Stimulated activated CD8-positive, alpha-beta memory T cell treated with anti-CD3 and anti-CD28 coated beads, Interleukin-15, amount 100 ng/mL, for 24 hours (primary cell): Measurements from ENCODE around the gene SNHG17.
"Not testable (repeated sequence)": the region's sequence is repeated elsewhere in the genome, so short reads cannot be mapped to it uniquely, and the experiment has no call there.

Experiments used
- DNase-seq: peaks from one replicate; pipeline ENCODE4 v3.0.0-alpha.2; 2020; ENCODE audit warnings: low read depth

SNHG17 gene

DNA sequence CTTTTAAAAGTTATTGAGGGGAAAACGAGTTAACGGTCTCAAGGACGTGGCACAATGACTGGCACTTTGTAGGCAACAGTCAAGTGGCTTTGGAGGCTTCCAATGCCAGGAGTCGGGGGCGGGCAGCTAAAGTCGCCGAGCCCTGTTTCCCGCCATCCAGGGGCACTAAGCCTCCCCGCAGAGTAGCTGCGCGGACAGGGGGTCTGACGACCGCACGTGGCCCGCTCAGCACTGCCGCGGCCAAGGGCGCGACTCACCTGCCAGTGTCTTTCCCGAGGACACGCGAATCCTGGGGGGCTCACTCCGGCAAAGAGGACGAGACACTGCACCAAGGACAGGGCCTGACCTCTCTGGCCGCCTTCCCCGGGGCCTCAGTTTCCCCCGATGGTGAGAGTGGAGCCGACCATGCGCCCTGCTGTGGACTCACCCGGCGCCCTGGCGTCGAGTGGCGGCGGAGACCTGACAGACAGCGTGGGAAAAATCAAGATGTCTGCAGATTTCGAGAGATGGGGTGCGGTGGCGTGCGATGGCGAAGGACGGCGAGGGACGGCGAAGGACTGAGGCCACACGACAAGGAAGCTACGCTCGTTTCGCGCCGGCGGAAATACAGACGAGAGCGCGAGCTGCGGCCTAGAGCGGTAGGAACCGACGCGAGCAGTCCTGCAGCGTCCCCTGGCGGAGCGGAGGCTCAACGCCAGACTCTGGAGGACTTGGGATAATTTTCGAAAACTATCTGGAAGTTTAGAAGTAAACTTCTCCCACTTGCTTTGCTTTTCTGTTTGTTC is at the start of gene SNHG17:
Gene SNHG17, minus strand, starts transcription at position 559 of the 785 bp plus-strand sequence.
- peak; percentile 88 for DNase-seq

DNA sequence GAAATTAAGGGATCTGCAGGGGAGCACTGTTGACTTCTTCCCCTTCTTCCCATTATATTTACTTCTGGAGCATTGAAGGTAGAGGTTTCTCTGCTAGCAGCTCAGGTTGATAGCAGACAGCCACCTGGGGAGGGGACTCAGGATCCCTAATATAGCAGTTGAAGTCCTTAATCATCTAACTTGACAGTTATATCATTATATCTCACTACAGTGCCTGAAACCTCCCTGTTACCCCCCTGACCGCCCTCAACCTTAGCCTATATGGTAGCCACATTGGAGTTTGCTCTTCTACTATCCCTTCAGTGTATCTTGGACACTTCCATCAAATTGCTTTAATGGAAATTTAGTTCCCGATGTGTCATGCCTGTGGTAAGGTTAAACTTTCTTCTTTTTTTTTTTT is 44.5 kb upstream of the SNHG17 start:
- no peak for DNase-seq

DNA sequence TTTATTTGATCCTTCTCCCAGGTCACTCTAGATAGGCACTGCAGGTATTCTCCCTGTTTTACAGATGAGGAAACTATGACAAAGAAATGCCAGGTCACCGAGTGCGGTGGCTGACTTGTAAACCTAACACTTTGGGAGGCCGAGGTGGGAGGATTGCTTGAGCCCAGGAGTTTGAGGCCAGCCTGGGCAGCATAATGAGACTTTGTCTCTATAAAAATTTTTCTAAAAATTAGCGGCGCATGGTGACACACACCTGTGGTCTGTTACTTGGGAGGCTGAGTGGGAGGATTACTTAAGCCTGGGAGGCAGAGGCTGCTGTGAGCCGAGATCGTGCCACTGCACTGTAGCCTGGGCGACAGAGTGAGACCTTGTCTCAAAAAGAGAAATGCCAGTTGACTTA is 42.6 kb upstream of the SNHG17 start:
- DNase-seq, result no peak

DNA sequence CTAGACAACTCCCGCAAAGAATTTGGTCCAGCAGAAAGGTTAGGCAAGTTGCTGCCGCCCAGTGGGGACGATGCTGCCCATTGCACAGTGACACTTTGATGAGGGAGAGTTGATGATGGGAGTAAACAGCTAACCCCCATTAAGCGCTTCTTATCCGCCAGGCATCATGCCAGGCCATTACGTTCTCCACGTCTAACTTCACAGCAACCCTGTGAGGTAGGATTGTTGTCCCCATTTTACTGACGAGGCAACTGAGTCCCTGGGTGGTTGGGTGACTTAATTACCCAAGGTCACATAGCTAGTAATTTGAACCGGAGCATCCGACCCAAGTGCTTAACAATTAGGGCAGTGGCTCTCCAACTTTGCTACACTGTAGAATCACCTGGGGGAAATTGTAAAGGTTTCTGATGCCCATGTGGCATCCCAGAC is 38.3 kb upstream of the SNHG17 start:
- DNase-seq, result no peak

DNA sequence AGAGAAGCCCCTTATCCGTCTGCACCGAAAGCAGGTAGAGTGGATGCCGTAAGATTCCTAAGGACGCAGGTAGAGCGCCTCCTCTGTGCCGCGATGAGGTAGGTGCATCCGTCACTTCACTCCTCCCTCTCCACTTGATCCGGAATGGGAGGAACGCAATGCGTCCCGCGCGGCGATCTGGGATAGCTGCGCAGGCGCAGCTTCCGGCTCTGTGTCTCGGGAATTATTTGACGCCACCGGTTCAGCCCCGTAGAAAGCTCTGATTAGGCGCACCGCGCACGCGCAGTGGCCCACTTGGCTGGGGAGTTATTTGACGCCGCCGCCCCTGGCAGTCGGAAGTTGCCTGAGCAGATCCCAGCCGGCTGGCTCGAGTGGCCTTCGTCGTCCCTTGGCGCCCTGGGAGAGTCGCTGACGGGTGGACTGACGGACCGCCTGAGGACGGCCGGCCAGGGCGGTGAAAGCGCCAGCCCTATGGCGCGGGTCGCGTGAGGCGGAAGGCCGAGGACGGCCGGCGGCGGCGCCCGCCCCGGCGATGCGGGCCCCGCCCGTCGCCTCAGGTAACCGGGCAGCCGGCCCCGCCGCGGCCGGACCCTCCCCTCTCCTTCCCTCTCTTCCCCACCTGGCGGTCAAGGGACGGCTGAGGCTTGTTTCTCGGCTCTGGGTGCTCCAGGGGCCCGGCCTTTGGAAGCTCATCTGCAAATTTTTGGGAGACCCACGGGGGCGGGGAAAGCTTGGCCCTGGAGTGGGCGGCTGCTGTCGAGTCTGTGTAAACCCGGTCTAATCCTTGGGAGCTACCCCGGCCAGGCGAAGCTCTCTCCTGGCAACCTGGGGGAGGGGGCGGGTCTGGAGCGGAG is 37.6 kb upstream of the SNHG17 start, which contains the start of gene RALGAPB:
Gene RALGAPB, plus strand, starts transcription at position 331 of the 854 bp plus-strand sequence. CDS start 15,590 bp downstream, outside the sequence.
- DNase-seq, result peak; percentile 97

DNA sequence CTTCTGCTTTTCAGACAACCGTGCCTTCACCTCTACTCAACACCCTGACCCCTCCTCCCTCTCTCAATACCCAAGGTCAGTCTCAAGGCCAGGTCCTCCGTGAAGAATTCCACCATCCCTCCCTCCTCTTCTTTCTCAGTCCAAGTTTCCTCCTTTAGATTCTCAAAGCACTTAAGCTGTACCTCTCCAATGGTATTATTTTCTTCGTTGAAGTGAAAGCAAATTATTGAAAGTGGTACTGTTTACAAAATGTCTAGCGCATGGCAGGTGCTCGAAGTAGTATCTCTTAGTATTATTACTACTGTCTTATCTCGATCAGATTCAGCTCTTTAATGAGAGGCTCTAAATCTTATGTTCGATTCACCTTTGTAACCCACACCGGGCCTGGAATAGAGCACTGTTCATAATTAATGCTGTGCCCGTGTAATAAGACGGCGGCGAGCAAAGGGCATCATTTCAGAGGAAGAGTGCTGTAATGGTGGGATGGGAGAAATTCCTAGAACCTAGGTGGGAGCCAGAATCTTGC is 36.9 kb upstream of the SNHG17 start:
- no peak for DNase-seq

DNA sequence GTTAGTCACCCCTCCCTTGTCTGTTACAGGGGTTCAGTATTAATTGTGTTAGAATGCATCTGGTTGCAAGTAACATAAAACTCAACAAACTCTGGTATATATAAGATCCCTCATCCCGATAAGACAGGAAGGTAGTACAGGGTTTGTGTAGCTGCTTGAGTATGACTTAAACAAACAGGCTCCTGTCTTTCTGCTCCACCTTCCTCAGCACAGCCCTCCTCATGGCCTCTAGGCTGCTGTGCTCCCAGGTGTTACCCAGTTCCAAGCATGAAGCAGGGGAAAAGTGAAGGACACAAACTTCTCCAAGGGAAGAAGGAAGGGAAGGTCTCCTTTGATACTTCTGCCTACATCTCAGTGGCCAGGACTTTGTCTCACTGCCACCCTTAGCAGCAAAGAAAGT is 36.1 kb upstream of the SNHG17 start:
- no peak for DNase-seq

DNA sequence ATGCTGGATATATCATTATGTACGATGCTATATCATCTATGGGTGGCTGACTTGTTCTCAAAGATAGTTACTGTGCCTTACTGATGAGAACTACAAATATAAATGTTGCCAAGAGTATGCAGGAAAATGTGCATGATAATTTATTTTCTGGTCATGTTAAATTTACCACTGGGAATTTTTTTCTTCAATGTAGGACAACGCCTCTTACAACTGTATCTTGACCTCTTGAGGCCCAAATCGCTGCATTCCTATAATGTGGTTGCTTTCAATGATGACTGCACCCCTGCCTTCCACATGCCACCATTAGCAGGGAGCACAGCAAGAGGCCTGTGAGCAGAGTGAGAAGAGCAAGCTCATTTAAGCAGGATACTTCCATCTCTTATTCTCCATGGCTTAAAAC is 31.9 kb upstream of the SNHG17 start:
- no peak for DNase-seq

DNA sequence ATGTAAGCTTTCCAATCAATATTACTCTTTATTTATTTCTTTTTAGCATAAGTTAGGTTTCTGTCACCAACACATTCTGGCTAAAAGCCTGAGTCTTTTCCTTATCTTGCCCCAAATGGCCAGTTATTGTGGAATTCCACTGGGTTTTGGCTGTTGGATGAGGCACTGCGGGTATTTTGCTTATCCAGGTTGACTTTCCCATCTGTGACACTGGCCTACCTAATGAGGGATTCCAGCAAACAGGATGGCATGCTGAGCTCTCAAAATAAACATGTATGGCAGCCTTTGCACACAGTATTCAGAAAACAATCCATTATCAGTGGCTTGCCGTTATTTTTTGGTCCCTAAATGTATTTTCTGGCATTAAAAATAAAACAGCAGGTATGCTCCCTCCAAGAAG is 31.0 kb upstream of the SNHG17 start:
- DNase-seq, result no peak

DNA sequence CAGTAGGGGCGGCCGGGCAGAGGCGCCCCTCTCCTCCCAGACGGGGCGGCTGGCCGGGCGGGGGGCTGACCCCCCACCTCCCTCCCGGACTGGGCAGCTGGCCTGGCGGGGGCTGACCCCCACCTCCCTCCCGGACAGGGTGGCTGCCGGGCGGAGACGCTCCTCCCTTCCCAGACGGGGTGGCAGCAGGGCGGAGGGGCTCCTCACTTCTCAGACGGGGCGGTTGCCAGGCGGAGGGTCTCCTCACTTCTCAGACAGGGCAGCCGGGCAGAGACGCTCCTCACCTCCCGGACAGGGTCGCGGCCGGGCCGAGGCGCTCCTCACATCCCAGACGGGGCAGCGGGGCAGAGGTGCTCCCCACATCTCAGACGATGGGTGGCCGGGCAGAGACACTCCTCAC is 26.4 kb upstream of the SNHG17 start:
- not testable (repeated sequence) for DNase-seq

DNA sequence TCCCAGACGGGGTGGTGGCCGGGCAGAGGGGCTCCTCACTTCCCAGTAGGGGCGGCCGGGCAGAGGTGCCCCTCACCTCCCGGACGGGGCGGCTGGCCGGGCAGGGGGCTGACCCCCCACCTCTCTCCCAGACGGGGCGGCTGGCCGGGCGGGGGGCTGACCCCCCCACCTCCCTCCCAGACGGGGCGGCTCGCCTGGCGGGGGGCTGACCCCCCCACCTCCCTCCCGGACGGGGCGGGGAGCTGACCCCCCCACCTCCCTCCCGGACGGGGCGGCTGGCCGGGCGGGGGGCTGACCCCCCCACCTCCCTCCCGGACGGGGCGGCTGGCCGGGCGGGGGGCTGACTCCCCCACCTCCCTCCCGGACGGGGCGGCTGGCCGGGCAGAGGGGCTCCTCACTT is 26.0 kb upstream of the SNHG17 start:
- not testable (repeated sequence) for DNase-seq

DNA sequence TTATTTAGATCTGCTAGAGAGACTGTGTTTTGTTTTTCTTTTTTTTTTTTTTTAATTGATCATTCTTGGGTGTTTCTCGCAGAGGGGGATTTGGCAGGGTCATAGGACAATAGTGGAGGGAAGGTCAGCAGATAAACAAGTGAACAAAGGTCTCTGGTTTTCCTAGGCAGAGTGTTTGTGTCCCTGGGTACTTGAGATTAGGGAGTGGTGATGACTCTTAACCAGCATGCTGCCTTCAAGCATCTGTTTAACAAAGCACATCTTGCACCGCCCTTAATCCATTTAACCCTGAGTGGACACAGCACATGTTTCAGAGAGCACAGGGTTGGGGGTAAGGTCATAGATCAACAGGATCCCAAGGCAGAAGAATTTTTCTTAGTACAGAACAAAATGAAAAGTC is 25.5 kb upstream of the SNHG17 start:
- not testable (repeated sequence) for DNase-seq

DNA sequence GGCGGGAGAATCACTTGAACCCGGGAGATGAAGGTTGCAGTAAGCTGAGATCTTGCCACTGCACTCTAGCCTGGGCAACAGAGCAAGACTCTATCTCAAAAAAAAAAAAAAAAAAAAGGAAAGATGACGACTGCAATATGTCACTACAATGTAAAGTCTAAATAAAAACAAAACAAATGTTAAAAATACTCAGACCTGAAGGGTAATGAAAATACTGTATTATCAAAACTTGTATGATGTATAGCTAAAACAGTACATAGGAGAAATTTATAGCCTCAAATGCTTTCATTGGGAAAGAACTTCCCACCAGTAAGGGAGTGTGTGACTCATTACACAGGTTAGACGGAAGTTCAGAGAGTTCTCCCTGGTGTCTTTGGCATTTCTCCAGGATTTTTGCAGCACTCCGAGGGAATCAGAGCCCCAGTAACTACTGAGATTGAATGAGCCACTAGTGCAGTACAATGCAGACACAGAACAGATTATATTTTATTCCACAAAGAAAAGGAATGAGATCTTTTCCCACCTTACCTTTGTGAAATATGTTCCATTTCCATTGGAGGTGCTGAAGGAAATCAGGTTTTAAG is 25.0 kb upstream of the SNHG17 start:
- DNase-seq, result no peak

DNA sequence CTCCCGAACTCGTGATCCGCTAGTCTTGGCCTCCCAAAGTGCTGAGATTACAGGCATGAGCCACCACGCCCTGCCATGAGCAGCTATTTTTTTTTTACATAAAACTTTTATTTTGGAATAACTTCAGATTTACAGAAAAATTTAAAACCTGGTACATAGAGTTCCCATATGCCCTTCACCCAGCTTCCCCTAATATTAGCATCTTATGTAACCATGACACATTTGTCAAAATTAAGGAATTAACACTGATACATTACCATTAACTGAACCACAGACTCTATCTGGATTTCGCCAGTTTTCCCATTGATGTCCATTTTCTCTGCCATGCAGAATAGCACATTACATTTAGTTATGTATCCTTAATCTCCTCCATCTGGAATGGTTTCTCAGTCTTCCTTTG is 23.2 kb upstream of the SNHG17 start:
- no peak for DNase-seq

DNA sequence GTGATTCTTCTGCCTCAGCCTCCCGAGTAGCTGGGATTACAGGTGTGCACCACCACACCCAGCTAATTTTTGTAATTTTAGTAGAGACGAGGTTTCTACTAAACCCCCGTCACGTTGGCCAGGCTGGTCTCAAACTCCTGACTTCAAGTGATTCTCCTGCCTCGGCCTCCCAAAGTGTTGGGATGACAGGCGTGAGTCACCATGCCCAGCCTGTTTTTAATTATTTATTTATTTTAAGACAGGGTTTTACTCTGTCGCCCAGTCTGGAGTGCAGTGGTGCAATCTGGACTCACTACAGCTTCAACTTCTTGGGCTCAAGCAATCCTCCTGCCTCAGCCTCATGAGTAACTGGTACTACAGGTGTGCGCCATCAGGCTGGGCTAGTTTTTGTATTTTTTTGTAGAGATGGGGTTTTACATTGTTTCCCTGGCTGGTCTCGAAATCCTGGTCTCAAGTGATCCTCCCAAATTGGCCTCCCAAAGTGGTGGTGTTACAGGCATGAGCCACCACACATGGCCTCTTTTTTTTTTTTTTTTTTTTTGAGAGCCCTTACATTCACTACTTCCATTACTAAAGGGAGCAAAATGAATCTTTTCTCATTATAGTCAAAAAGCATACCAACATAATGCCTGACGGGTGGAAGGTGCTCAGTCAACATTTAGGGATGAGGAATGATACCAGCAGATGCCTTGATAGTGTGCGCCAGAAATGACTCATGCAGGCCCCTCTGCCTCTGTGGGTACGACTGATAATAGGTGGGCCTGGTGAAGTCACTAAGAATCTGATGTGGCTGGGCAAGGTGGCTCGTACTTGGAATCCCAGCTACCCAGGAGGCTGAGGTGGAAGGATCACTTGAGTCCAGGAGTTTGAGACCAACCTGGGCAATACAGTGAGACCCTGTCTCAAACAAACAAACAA is 19.7 kb upstream of the SNHG17 start:
- no peak for DNase-seq

DNA sequence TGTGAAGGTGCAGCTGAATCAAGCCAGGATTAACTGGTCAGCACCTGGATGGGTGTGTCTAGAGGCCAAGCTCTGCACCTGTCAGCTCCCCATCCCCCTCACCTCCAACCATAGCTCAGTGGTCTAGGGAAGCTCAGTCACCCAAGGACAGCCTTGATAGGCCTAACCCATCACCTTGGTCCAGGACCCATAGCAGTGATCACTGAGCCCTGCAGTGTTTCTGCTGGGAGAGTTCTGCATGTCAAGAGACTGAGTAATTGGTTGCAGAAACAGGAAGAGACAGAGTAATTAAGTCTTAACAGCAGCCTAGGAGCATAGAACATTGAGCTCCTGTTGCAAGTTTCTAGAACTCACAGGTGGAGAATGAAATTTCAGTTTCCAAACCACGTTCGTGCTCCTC is 18.8 kb upstream of the SNHG17 start:
- DNase-seq, result no peak

DNA sequence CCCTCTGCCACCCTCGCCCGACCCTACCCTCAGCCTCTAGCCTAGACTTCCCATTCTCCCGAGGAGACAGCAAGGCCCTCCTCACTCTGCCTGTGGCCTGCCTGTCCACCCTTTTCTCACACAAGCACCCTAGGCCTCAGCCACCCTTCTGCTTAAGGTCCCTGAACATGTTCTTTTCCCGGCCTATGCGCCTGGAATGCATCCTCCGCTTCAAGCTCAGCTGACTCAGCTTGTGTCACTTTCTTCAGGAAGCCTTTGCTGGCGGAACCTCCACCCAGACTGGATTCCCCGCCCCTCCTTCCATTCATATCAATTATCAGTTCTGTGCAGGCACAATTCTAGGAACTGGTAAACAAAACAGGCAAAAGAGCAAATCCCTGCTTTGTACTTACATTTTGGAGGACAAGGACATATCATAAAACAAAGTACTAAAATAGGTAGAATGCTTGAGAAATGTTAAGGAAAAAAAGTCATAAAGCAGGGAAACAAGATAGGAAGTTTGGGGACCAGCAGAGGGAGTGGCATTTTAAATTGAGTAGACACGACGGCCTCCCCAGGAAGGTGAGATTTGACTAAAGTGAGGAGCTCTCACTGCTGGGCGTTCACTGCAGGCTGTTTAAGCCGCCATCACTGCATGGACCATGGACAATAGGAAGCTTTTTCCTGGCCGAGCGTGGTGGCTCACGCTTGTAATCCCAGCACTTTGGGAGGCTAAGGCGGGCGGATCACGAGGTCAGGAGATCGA is 17.9 kb upstream of the SNHG17 start:
- DNase-seq, result no peak

DNA sequence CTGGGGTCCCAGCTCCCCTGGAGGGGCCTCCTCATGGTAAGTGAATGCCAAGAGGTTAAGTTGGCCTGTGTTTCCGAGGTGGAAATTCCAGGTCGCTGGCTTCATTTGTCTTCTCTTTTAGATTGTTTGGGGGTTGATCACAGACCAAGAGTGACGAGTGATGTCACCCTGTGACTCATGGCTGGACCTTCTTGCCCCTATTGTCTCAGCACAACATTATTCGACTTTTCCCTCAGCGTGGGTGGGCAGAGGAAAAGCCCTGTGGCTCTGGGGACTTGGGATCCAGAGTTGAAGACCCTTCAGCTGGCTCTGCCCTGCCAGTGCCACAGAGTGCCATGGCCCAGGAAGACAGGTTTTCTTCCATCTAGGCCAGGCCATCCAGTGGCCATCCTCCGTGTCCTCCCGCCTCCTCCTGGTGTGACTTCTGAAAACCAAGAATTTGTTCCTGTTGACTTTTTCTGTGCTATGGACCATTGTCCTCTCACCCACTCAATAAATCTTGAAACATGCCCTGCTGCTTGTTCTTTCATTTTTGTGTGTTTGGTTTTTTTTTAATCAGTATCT is 15.4 kb upstream of the SNHG17 start:
- DNase-seq, result no peak

DNA sequence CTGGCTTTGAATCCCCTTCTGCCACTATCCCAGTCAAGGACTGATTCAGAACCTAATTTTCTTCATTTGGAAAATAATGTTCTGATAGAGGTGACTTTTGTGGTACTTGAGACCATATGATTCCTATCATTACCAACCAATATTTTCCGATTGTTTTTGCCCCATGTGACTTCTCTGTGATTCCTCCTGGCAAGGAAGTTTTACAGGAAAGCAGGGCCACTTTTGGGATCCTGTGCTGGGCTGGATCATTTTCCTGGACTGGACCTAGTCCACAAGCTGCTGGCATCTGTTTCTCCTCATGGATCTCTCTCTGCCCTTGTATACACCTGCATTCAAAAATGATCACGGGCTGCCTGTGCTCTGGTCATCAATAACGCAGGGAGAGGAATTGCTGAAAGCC is 13.9 kb upstream of the SNHG17 start:
- DNase-seq, result no peak

DNA sequence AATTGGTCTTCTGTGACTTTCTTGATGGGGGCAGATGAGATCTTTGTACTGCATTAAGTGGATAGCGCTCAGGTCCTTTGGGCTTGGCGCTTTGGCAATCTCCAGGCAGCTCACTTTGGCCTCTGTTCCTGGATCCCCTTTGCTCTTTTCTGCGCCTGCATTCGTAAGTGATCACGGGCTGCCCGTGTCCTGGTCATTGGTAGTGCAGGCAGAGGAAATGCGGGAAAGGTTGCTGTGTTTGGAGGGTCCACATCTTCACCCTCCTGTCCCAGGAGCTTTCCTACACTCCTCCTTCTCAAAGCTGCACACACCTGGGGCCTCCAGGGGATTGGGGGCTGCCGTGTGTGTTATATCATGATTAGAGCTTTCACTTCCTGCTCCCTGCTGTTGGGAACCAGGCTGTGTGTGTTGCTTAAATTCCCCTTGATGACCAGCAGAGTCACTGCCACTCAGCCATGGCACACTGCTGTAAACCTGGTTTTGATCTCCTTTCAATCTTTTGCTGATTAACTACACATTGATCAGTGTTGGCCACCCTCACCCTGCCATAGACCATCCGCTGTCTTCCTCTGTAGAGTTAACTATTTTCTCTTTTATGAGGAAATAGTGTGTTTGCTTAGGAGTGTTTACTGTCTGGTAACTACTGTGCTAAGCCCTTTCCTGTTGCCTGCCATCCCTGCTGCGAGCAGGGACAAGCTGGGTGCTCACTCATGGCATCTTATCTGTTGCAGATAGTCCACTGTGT is 13.0 kb upstream of the SNHG17 start:
- DNase-seq, result no peak
